Measurements from ENCODE around the gene STYXL1.

Gene STYXL1

DNA sequence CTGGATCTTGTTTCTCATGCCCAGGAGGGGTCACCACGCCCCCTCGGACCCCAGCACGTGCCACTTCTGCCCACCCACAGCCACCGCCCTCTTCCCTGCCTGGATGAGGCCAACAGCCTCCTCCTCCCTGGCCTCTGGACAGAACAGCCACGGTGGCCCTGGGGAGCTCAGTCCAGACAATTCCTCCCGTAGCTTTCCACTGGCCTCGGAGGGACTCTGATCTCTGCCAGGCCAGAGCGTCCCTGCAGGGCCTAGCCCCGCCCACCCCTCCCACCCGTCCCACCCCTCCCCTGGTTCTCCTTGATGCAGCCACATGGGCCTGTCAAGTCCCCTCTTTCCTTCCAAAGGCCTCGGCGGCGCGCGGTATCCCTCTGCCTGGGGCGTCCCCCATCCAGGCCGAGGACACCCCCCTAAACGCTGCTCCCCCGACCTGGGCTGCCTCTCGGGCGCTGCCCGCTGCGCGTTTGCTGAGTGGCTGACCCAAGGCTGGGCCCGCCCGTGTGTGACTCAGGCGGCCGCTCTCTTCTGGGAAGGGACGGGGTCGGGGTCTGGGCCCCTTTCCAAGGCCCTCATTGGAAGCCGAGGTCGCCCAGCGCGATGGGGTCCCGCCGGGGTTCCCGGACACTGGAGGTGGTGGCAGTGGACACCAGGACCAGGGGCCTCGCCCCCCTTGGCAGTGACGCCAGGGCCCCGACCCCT is 54.0 kb downstream of the STYXL1 start:
- DNase-seq (ENCODE audit: low read depth) = no peak

DNA sequence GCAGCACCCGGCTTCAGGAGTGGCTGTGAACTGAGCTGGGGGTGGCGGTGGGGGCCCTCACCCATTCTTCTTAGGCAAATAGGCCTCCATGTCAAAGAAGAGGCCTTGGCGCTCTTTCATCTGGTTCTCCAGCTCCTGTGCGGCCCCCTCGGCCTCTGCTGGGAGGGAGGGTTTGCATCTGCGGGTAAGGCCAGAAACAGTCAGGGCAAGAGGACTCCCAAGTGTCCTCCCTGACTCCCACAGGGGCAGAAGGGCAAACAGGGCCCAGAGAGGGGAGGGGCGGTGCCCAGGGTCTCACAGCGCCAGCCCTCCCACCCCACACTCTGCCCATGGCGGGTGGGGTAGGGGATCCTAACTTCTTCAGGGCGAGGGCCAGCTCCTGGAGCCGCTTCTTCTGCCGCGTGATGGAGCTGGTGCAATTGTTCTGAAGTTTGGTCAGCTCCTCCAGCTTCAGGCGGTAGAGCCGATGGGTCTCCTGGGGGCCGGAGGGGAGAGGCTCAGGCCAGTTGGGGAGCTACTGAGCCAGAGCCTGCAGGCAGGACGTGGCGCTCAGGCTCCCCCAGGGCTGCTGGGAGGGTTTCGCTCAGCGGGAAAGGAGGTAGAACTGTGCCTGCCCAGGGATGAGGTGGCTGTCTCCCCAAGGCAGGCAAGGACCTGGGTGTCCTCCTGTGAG is 55.6 kb downstream of the STYXL1 start:
- DNase-seq (ENCODE audit: low read depth) = no peak

DNA sequence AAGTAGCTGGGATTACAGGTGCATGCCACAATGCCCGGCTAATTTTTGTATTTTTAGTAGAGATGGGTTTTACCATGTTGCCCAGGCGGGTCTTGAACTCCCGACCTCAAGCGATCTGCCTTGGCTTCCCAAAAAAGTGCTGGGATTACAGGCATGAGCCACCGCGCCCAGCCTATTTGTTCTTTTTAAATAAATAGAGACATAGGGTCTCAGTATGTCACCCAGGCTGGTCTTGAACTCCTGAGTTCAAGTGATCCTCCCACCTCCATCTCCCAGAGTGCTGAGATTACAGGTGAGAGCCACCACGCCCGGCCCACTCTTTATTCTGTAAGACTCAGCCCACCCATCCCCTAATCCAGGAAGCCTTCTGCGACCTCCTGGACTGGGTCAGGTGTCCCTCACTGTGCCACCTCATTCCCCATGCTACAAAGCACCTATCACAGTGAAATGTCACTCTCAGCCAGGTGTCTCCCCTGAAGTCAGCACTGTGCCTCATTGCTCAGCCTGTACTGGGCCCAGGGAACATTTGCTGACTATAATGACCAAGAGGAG is 56.2 kb downstream of the STYXL1 start:
- DNase-seq (ENCODE audit: low read depth) = no peak

DNA sequence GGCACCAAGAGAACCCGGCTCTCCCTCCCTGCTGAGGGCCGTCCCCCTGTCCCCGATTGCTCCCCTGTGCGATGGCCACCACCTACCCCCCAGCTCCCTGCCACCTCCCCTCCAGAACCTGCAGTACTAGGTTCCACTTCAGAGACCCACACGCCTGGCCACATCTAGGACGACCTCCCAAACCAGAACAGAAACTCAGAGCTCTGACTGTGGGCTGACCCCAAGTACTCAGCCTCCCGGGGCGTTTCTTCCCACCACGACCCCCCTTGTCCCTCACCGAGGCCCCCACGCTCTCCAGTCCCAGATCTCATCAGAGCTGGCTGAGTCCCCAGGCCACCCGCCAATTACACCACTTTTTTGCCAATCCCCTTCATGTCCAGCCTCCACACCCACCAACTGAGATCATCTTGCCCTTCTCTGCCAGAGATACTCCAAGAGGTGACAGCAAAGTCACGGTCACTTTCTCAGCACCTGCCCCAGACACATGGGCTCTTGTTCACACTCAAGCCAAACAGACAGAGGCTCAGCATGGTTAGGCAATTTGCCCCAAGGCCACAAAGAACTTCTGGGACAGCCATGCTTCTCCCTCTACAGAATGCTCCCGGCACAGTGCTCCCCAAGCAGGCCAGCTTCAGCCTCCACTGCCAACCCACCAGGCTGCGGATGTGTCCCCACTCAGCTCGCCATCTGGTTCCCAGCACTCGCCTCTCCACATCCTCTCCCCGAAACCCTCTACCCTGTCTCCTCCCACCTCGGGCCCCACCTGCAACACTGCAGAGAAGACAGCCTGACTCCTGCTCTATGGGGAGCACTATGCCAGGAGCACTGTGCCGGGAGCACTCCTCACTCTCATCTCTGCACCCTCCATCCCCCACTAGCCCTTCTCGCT is 58.1 kb downstream of the STYXL1 start:
- DNase-seq (ENCODE audit: low read depth) = no peak

DNA sequence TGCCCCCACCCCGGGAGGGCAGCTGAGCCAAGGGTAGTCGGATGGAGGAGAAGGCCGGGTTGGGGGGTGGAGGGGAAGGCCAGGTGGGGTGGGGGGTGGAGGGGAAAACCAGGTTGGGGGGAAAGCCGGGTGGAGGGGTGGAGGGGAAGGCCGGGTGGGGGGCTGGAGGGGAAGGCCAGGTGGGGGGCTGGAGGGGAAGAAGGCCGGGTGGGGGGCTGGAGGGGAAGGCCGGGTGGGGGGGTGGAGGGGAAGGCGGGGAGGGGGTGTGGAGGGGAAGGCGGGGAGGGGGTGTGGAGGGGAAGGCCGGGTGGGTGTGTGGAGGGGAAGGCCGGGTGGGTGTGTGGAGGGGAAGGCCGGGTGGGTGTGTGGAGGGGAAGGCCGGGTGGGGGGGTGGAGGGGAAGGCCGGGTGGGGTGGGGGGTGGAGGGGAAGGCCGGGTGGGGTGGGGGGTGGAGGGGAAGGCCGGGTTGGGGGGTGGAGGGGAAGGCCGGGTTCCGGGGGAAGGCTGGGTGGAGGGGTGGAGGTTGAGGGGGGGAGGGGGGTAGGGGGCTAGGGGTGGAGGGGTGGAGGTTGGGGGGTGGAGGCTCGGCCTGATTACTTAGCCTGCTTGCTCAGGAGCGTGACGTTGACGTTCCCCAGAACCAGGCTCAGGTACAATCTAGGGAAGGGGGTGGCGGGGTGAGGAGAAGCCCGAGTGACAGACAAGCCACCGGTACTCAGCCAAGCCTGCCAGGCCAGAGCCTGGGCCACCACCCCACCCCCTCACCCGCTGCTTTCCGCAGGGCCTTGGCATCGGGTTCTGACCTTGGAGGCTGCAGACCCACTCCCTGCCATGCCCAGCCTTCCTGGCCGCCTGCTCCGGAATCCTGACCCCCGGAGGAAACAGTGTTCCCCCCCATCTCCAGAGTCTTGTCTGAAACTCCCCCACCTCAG is 59.0 kb downstream of the STYXL1 start:
- no peak for DNase-seq (ENCODE audit: low read depth)

DNA sequence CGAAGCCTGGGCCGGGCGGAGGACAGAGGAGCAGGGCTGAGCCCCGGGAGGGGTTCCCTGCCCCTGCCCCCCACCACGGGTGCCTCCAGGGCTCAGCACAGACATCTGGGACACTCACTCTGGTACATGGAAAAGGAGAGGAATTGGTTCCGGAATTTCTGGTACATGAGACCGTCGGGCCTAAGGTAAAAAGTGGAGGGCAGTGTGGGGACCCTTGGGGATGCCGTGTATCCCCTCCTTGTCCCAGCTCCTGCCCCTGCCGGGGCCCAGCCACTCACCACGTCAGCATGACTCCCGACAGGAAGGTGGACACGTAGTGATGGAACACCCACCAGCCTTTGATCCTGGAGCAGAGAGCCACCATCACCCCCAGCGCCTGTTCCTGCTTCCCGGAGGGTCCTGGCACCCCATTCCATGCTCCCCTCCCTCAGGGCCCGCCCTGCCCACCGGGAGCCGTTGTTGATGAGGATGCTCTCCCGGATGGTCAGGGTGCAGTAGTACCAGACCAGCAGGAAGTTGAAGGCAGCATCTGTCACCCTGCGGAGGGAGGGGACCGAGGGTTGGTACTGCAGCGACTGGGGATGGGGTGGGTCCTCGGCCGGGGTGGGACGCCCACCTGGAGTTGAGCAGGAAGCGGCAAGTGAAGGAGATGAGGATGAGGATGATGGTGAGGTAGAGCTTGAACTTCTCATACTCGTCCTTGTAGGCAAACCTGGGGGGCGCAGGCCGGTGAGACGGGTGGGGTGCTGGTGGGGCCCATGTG is 59.8 kb downstream of the STYXL1 start:
- DNase-seq (ENCODE audit: low read depth) = no peak

DNA sequence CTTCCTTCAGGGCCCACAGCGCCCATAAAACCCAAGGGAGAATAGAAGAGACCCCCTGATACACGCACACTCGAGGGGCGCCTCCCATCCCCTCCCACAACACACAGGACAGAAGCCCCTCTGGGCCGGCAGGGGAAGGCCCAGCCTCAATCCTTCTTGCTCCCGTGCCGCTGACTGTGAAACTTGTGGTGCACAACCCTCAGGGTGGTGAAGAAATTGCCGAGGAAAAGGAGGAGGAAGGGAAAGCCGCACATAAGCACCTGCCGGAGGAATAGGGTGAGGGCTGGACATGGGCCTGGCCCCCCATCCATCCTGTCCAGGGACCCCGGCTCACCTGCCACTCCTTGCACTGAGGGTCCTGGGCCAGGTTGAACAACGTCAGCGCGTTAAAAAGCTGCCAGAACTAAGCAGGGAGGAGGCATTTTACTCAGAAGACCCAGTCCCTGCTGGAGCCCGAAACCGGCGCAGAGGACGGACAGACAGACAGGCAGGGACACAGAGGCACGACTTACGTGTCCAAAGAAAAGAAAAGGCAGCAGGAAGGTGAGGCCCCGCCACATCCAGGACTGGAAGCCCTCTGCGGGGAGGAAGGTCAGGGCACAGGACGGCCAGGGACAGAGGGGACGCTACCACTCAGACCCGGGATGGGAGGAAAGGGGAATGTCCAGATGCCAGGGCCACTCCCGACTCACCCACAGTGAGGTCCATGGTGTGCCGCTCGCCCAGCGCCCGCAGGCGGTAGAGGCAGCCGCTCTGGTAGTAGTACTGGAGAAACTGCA is 60.6 kb downstream of the STYXL1 start:
- no peak for DNase-seq (ENCODE audit: low read depth)

DNA sequence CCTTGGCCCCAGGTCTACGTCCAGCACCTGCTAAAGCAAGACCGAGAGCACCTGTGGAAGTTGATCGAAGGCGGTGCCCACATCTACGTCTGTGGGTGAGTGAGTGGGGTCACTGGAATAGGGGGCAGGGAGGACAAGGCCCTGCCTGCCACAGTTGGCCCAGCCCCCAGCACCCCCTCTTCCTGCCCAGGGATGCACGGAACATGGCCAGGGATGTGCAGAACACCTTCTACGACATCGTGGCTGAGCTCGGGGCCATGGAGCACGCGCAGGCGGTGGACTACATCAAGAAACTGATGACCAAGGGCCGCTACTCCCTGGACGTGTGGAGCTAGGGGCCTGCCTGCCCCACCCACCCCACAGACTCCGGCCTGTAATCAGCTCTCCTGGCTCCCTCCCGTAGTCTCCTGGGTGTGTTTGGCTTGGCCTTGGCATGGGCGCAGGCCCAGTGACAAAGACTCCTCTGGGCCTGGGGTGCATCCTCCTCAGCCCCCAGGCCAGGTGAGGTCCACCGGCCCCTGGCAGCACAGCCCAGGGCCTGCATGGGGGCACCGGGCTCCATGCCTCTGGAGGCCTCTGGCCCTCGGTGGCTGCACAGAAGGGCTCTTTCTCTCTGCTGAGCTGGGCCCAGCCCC is 61.5 kb downstream of the STYXL1 start:
- DNase-seq (ENCODE audit: low read depth) = no peak

DNA sequence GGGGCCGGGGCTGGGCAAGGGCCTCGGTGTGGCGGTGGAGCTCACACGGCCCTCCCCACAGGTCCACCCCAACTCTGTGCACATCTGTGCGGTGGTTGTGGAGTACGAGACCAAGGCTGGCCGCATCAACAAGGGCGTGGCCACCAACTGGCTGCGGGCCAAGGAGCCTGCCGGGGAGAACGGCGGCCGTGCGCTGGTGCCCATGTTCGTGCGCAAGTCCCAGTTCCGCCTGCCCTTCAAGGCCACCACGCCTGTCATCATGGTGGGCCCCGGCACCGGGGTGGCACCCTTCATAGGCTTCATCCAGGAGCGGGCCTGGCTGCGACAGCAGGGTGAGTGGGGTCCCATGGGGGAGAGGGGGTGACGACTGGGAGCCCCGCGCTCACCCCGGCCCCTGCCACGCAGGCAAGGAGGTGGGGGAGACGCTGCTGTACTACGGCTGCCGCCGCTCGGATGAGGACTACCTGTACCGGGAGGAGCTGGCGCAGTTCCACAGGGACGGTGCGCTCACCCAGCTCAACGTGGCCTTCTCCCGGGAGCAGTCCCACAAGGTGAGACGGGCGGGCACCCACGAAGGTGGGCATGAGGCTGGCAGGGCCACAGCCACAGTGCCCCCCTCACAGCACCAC is 62.2 kb downstream of the STYXL1 start:
- DNase-seq (ENCODE audit: low read depth) = no peak

DNA sequence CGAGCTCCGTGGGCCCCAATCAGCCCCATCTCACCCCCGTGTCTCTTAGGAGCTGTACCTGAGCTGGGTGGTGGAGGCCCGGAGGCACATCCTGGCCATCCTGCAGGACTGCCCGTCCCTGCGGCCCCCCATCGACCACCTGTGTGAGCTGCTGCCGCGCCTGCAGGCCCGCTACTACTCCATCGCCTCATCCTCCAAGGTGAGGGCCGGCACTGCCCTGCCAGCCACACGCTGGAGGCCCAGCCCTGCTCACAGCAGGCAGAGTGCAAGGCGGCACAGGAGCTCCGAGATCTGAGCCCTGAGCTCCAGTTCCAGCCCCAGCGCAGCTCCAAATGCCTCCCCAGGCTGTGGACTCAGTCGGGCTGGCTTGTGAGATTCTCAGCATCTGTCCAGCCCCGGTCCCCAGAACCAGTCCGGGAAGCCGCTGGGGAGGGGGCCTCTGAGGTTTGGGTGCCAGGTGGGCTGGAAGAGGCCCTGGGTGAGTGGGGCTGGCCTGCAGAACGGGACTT is 62.7 kb downstream of the STYXL1 start:
- no peak for DNase-seq (ENCODE audit: low read depth)

DNA sequence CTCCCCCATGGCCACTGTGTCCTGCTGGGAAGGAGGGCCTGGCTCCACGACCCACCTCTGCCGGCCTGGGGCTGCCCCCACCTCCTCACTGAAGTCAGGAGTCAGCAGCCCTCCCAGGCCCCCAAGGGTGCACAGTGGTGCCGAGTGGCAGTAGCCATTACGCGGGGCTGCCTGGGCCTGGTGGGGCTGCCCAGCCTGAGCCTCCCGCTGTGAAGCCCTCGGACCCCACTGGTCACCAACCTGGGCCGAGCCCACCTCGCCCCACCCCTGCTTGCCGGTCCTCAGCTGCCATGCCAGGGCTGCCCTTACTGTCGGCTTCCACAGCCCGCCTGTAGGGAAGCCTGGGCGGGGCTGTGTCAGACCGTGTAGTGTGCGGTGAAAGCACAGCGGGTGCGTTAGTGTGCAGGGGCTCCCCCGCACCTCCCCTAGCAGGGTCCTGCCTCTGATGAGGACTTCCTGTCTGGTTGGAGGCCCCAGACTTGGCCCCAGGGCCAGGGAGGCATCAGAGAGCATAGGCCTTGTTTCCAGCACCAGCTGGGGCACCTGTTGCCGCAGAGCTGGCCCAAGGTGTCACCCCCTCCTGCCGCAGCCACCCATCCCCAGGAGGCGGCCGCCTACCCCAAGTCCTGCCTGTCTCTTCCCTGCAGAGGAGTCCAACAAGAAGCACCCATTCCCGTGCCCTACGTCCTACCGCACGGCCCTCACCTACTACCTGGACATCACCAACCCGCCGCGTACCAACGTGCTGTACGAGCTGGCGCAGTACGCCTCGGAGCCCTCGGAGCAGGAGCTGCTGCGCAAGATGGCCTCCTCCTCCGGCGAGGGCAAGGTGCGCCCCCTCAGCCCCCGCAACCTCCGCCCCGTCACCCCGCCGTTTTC is 63.4 kb downstream of the STYXL1 start:
- no peak for DNase-seq (ENCODE audit: low read depth)

DNA sequence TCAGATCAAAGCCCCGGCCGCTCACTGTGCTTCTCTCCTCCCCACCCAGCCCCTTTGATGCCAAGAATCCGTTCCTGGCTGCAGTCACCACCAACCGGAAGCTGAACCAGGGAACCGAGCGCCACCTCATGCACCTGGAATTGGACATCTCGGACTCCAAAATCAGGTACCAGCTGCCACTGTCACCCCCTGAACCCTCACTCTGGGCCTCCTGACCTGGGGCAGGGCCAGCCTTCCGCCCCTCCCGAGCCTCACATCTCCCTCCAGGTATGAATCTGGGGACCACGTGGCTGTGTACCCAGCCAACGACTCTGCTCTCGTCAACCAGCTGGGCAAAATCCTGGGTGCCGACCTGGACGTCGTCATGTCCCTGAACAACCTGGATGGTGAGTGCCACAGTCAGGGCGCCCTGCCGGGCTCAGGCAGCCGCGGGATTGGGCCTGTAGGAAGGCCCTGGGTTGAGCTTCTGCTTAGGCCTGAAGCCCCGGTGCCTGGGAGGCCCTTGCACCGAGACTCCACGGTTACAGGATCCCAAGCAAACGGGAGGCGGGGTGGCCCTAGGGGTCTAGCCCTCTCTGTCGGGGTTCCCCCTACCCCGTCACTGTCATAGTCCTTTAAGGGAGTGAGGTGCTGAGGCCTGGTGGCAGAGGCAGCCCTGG is 64.2 kb downstream of the STYXL1 start:
- DNase-seq (ENCODE audit: low read depth) = no peak

DNA sequence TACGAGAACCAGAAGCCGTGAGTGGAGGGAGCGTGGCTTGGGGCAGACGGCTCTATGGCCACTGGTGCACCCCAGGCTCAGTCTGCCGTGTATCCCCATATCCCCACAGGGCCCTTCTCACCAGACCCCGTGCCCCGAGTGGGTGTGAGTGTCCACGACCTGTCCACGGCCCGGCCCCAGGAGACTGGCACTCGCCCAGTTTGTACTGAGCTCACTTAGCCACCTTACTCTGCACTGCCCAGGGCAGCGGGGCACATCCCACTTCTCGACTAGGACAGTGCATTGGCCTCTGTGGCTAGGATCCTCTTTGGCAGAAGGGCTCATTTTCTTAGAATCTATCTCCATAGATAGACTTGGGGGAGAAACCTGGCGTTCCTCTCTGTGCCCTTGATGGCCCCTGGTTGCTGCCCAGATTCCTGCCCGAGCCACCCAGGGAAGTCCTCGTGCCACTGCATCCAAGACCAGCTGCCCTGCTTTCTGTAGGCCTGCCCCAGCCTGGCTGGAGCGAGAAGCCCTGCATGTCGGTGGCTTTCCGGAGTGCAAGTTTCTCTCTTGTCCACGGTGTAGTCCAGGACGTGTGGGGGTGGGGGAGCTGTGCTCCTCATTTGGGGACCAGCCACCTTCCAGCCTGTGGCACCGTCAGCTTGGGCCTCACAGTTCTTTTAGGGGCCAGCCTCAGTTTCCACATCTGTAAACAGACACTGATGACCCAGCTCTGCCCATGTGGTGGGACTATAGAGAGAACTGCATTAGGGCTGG is 65.3 kb downstream of the STYXL1 start:
- no peak for DNase-seq (ENCODE audit: low read depth)

DNA sequence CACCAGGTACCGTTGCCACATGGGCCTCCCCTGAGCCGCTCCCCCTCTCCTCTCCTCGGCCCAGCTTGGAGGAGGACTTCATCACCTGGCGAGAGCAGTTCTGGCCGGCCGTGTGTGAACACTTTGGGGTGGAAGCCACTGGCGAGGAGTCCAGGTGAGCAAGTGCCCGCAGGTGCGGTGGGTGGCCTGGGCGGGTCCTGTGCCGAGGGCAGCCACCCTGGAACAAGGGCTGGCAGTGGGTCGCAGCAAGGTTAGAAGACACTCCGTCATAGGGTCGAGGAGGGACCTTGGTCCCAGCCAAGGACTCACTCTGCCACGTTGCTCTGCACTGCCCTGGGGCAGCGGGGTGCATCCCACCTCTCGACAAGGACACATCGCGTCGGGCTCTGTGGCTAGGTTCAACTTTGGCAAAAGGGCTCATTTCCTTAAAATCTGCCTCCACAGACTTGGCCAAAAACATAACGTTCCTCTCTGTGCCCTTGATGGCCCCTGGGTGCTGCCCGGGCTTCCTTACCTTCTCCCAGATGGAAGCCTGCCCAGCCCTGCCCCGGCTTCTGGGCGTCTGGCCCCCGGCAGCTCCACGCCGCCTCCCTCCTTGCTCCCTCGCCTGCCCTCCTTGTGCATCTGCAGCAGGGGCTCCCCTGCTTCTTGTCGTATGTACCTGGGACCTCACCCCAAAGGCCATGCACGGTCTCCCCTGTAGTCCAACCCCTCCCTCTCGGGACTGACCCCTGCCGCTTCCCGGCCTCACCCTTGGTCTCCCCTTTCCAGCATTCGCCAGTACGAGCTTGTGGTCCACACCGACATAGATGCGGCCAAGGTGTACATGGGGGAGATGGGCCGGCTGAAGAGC is 66.1 kb downstream of the STYXL1 start:
- DNase-seq (ENCODE audit: low read depth) = no peak

DNA sequence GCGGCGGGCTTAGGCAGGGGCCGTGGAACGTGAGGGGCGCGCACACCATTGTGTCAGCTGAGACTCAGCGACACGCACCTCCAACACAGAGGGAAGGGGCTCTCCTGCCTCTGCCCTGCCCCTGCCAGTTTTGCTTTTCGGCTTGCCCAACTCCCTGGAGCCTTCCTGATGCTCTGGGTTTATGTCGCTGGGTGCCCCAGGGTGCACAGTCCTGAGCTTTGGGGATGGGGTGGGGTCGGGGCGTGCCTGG is 66.7 kb downstream of the STYXL1 start:
- DNase-seq (ENCODE audit: low read depth) = no peak

Data from stimulated activated CD8-positive, alpha-beta memory T cell treated with anti-CD3 and anti-CD28 coated beads, Interleukin-4, amount 100 ng/mL, for 24 hours (primary cell).